Brain microvascular endothelial cell (primary cell): ENCODE data around the gene NECAP2.

Source experiments
- DNase-seq: peaks from one replicate; pipeline ENCODE4 v3.0.0-alpha.2; 2020
- H3K27ac ChIP-seq: fragments of 250-450 bp; sonication (Bioruptor Pico); 2 replicates; pipeline ENCODE4 v1.5.1; 2020; ENCODE audit warnings: mild to moderate bottlenecking, moderate library complexity
- H3K27me3 ChIP-seq: fragments of 250-450 bp; sonication (Bioruptor Pico); replicated peaks from 2 replicates; pipeline ENCODE4 v1.5.1; 2020; ENCODE audit warnings: mild to moderate bottlenecking
- H3K36me3 ChIP-seq: fragments of 250-450 bp; sonication (Bioruptor Pico); replicated peaks from 2 replicates; pipeline ENCODE4 v1.5.1; 2020; ENCODE audit warnings: mild to moderate bottlenecking
- H3K4me3 ChIP-seq: 2 replicates; pipeline ENCODE4 v1.5.1; 2011; ENCODE audit warnings: low read depth, mild to moderate bottlenecking, control low read depth, low read length, moderate library complexity
- CTCF ChIP-seq: IDR thresholded peaks from 2 replicates; pipeline ENCODE4 v1.5.1; 2011; ENCODE audit warnings: low read depth, mild to moderate bottlenecking, moderate library complexity, low read length, control low read depth, inconsistent platforms; ENCODE audit errors: missing control alignments
- in situ Hi-C: cut with HindIII; loops from 2 replicates; pipeline ENCODE4 v1.10.0; 2017; ENCODE audit warnings: low sequenced_read_pairs, low pct_ligation_motif_present

NECAP2 gene

GRCh38 chr1:16421201-16421600 is 19.3 kb upstream of the NECAP2 start:
- H3K27ac ChIP-seq, result no peak overlapping the region
- in situ Hi-C loops, result no loop called here

GRCh38 chr1:16422041-16422440 is 18.5 kb upstream of the NECAP2 start:
- no peak overlapping the region for H3K27ac ChIP-seq
- in situ Hi-C loops, result no loop called here
- no peak for DNase-seq
- no peak for TF ChIP-seq CTCF
- no peaks in the 10 kb centered on the region for H3K27me3 ChIP-seq
- no peaks in the 10 kb centered on the region for H3K36me3 ChIP-seq
- H3K4me3 ChIP-seq, result no peak overlapping the region

More at GRCh38 chr1:16421201-16421600, 19.3 kb upstream of the NECAP2 start:
- H3K36me3 ChIP-seq, result no peaks in the 10 kb centered on the region
- TF ChIP-seq CTCF, result no peak
- no peaks in the 10 kb centered on the region for H3K27me3 ChIP-seq
- no peak overlapping the region for H3K4me3 ChIP-seq
- no peak for DNase-seq

- DNase-seq, result no peak
- in situ Hi-C loops, result no loop called here
- H3K27me3 ChIP-seq, result no peaks in the 10 kb centered on the region
- no peaks in the 10 kb centered on the region for H3K36me3 ChIP-seq
- TF ChIP-seq CTCF, result no peak
- H3K4me3 ChIP-seq, result no peak overlapping the region
- no peak overlapping the region for H3K27ac ChIP-seq
Observed at GRCh38 chr1:16425125-16426025, 15.1 kb upstream of the NECAP2 start.

- Histone ChIP-seq H3K36me3 (no peaks in the 10 kb centered on the region), H3K4me3 (no peak overlapping the region), H3K27ac (no peak overlapping the region), H3K27me3 (no peaks in the 10 kb centered on the region)
- DNase-seq, result no peak
- TF ChIP-seq CTCF, result no peak
- in situ Hi-C loops, result no loop called here
Observed at GRCh38 chr1:16430606-16431005, 9.9 kb upstream of the NECAP2 start.

GRCh38 chr1:16433030-16433429 is 7.5 kb upstream of the NECAP2 start:
- in situ Hi-C loops, result no loop called here
- Histone ChIP-seq H3K27me3 (no peaks in the 10 kb centered on the region), H3K36me3 (no peaks in the 10 kb centered on the region), H3K4me3 (no peak overlapping the region), H3K27ac (no peak overlapping the region)
- no peak for DNase-seq
- no peak for TF ChIP-seq CTCF
